GM10266 (cell line): ENCODE measurements around the gene ALOX15.

Experiments
- DNase-seq: peaks from one replicate; pipeline ENCODE4 v3.0.0; 2012; ENCODE audit errors: extremely low spot score
- CTCF ChIP-seq: IDR thresholded peaks from 2 replicates; pipeline ENCODE4 v1.5.1; 2012; ENCODE audit warnings: mild to moderate bottlenecking, low read depth; ENCODE audit not compliant: control insufficient read depth, insufficient read depth; ENCODE audit errors: missing control alignments

ALOX15 gene

DNA sequence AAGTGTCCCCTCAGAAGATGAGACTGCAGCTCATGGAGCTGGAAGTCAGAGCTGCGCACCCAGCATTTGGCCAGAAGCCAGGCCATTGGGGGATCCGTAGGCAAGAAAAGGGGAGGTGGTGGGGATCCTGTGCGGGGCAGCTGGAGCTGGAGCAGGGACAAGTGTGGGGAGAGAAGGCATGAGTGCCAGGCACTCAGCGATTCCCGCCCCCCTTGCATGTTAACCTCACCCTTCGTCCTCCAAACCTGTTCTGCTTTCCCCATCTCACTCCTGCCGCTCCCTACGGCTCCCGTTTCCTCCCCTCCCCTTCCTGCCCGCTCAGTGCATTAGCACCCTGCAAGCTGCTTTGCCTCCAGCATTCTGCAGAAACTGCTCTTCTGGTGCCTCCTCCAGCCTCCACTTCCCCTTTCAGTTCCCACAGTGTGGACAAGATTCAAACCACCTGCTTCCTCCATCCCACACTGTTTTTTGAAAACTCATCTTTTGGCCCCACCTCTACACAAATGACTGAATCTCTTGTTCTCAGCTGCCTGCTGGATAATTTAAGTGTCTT lies 5.6 kb downstream of the ALOX15 start:
- DNase-seq, result no peak
- no peak for TF ChIP-seq CTCF

DNA sequence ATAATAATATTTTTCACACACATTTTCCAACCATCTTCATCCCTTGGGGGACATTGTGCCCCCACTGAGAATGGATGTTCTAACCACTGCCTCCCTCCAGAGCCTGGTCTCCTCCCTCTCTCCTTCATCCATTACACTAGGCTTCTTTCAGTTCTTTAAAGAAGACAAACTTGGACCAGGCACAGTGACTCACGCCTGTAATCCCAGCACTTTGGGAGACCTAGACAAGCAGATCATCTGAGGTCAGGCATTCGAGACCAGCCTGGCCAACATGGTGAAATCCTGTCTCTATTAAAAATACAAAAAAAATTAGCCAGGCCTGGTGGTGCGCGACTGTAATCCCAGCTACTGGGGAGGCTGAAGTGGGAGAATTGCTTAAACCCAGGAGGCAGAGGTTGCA lies 6.5 kb downstream of the ALOX15 start:
- no peak for DNase-seq
- TF ChIP-seq CTCF, result no peak

DNA sequence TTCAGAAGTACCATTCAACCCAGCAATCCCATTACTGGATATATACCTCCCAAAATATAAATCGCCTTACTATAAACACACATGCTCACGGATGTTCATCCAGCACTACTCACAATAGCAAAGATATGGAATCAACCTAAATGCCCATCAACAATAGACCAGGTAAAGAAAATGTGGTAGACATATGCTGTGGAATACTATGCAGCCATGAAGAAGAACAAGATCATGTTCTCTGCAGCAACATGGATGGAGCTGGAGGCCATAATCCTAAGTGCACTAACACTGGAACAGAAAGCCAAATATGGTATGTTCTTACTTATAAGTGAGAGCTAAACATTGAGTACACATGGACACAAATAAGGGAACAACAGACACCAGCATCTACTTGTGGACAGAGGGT lies 7.8 kb downstream of the ALOX15 start:
- no peak for TF ChIP-seq CTCF
- no peak for DNase-seq

DNA sequence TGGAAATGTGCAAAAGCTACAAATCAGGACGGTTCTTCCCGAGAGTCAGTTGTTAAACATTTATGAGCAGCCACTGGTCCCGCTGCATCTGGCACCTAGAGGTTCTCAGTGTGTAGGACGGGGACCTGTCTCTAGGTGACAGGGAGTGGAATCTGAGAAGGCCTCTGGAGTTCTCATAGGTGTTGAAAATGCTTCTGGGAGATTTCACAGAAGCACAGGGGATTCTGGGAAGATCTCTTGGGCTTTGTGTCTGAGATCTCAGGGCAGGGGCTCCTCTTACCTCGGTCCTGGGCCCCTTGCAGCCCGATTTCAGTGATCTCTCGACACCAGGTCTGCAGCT lies 8.9 kb downstream of the ALOX15 start:
- no peak for TF ChIP-seq CTCF
- DNase-seq, result no peak

DNA sequence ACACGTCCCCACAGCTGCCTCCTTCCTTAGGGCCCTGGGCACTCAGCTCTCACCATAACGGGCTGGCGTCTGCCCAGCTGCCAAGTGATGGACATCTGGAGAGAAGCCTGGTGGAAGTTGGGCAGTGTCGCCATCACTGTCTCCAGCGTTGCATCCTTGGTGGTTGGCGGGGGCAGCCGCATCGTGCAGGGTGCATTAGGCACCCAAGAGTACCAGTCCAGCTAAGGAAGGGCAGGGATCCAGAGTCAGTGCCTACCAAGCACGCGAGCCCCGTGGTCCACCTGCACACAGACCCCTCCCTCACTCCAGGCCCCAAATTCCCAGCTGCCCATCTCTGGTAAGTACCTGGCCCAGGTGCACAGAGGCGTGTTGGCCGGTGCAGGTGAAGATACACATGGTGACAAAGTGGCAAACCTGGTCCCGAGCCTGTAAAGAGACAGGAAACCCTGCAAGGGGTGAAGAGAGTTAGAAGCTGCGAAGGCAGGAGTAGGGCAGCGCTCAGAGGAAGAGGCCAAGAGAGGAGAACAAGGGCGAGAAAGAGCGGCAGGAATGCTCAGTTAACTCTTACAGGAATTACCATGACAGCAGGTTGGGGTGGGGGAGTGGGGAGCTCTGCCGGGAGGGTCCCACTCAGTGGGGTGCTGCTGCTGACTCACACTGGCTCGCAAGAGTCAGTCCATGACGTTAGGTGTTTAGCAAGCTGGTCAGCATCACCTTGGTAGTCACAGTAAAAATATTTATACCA lies 9.5 kb downstream of the ALOX15 start:
- DNase-seq, result no peak
- TF ChIP-seq CTCF, result no peak

DNA sequence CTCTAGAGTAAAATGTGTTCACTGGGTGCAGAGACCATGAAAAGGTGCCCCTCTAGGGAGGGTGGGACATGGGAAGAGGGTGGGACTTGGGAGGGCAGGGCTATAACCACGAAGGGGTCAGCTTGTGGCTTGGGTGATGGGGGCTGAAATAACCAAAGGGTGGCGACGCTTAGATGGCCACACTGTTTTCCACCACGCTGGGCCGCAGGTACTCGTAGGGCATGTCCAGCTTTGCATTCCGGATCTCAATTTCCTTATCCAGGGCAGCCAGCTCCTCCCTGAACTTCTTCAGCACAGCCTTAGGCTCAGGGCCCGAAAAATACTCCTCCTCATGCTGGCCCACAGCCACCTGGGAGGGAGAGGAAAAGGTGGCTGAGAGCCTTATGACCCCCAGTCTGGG lies 10.0 kb downstream of the ALOX15 start:
- DNase-seq, result no peak
- no peak for TF ChIP-seq CTCF

DNA sequence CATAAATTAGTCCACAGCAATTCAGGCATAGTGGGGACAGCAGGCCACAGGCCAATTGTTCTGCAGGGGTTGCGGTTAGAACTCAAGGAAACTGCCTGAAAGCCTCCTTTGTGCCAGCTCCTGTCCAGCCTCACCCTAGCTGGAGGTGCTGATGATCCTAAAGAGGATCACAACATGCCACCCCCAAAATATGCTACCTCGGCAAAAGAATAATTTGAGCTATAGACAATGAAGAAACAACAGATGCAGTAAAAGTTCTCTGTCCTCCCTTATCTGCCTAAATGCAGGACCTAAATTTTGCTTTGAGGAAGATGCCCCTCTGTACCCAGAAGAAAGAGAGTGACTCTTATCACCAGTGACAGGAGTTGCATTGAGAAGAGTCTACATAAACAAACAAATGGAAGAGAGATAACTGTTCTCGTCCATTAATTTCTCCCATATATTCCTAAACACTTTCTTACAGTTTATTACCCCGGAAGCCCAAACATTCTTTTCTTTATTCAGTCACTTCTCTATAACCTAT lies 14.7 kb downstream of the ALOX15 start:
- no peak for DNase-seq
- no peak for TF ChIP-seq CTCF
